ENCODE measurements around the gene IAH1. TPM values are rescaled to one million over a fixed set of nuclear protein-coding genes. Genes with fewer than 3 reads are reported as not detected.

The IAH1 gene
- total RNA-seq, 1 experiment from 2014 or later = 129 TPM

DNA sequence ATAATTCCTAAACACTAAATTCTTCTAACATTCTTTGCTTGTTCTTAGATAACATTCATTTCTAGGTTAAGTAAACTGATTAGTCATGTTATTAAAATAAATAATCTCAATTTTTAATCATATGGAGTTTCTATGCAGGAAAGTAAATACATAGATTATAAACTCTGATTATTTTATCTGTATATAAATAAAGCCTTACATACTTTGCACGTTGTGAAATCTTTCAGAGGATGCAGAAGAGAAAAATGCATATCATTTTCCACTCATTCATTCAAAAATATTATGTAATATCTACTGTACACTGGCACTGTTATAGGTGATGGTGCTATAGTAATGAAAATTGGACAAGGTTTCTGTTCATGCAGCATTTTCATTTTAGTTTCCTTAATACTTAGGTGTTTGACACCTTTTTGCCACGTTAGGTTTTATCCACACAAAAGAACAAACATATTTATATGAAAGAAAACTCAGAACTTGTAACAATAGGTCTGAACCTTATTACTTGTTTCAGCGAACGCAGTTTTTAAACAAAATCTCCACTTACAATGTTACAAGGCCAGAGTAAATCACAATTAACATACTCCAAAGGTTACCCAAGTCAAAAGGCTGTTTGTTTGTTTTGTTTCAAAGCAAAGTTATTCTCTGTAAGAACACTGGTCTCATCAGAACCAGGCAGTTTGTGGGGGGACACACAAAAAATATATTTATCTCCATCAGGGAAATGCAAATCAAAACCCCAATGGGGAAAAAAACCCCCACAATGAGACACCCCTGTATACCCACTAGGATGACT is 53.8 kb downstream of the IAH1 start:
- no peak for DNase-seq (ENCODE audit: low read depth)

DNA sequence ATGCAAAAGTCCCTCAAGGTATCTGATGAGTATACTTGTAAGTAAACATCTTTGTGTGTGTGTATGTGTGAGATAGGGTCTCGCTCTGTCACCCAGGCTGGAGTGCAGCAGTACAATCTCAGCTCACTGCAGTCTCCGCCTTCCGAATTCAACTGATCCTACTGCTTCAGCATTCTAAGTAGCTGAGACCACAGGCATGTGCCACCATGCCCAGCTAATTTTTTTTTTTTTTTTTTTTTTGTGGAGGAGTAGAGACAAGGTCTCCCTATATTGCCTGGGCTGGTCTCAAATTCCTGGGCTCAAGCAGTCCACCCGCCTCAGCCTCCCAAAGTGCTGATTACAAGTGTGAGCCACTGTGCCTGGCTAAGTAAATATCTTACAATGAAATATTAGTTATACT is 58.1 kb downstream of the IAH1 start:
- no peak for DNase-seq (ENCODE audit: low read depth)

DNA sequence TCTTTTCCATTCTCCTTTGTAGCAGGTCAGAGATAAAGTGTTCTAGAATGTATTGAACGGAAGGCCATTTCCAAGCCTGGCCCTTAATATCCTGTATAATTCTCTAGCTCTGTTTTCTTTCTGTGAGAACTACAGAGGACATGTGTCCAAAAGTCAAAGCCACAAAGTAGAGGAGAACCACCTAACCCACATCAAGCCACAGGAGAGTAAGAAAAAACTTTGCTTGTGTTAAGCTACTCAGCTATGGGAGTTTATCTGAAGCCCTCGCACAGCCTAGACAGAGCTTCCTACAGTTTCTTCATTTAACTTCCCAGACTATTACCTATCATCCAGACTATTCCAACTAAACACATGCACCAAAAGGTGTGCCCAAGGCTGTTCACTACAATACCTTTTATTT is 59.3 kb downstream of the IAH1 start:
- DNase-seq (ENCODE audit: low read depth) = no peak

DNA sequence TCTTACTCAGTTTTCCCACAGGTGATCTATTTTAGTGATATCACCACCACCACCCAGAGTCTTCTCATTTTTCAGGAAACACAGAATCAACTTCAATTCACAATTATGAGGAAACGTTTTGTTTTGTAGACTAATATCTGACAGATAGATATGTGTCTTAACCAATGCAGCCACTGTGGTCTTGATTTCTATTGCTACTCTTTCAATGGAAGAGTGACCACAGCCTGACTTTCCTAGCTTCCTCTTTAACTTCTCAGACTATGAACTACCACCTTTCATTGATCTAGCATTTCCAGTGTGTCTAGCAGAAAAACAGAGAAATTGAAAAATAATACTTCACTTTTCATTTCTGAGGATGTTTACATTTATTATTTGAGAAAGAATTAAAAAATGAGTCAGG is 60.8 kb downstream of the IAH1 start:
- DNase-seq (ENCODE audit: low read depth) = no peak

GRCh38 chr2:9536504-9536903 is 62.2 kb downstream of the IAH1 start:
- DNase-seq (ENCODE audit: low read depth) = no peak

GRCh38 chr2:9538000-9538507 is 63.7 kb downstream of the IAH1 start:
- peak; percentile 82 for DNase-seq (ENCODE audit: low read depth)

Other genes with a start within 250 kb of the IAH1 start
- 79.4 and 85.5 TPM in 2 replicates for gene ITGB1BP1, start 51.0 kb upstream of the IAH1 start, total RNA-seq (2014; rRNA removed; shearing (Covaris generic))
- 94.9 and 105 TPM in 2 replicates for gene CPSF3, start 50.9 kb upstream of the IAH1 start, total RNA-seq (2014; rRNA removed; shearing (Covaris generic))
- gene ADAM17, start 81.3 kb downstream of the IAH1 start, total RNA-seq (2014; rRNA removed; shearing (Covaris generic)) = 33.7 and 35.9 TPM in 2 replicates
- 1,114 and 1,267 TPM in 2 replicates for gene YWHAQ, start 156.4 kb downstream of the IAH1 start, total RNA-seq (2014; rRNA removed; shearing (Covaris generic))

Data from RPMI7951 (cell line).